ENCODE measurements around the gene TMEM117. TPM values are rescaled to one million over a fixed set of nuclear protein-coding genes. Genes with fewer than 3 reads are reported as not detected.

The TMEM117 gene
- total RNA-seq, 2 experiments from 2014 or later, result 0.95 to 7.1 TPM

DNA sequence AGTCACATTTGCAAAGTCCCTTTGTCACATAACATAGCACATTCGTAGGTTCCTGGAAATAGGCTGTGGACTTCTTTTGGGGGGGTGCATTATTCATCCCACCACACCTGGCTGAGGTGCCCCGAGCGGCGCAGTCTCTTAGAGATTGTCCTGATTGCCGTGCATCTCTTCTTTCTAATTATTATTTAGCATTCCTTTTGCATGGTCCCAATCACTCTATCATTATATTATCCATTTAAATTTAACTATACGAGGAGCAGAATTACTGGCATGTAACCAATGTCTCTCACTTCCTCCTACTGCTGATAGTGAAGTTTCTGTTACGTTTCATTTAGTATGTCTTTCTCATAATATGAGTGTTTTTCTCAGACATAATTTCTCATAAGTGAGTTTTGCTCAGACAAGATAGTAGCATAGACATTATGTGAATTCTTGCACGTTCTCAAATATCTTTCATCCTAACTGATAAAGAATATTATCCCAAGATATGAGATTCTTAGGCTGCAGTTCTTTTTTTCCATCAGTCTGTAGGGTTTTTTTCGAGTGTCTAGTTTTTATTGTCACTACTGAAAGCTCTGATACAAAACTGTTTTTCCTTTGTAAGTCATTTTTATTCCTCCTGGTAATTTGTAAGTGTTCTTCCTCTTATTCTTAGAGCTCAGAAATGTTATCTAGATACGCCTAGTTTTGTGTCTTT, 595.9 kb downstream of the TMEM117 start:
- no peaks in the 10 kb centered on the region for H3K4me1 ChIP-seq (ENCODE audit: insufficient read depth, low read length, poor library complexity, severe bottlenecking)
- H3K4me2 ChIP-seq (ENCODE audit: low read length), result no peak overlapping the region
- intact Hi-C loops (cut with micrococcal nuclease; ENCODE audit: unreplicated experiment), result no loop called here
- CTCF ChIA-PET (ENCODE audit: unreplicated experiment), result no interaction called here
- H4K20me1 ChIP-seq (ENCODE audit: insufficient read depth, low read length), result no peaks in the 10 kb centered on the region
- POLR2A ChIA-PET, result no interaction called here
- no peaks in the 10 kb centered on the region for H3K9me3 ChIP-seq (ENCODE audit: low read length)
- no TSS peak for BruUV-seq (replicated peaks)
- TF ChIP-seq EZH2phosphoT487 (IDR thresholded peaks at IDR 0.05; ENCODE audit: borderline replicate concordance, low read depth, low read length), result no peak
- TF ChIP-seq, protein P1, sequence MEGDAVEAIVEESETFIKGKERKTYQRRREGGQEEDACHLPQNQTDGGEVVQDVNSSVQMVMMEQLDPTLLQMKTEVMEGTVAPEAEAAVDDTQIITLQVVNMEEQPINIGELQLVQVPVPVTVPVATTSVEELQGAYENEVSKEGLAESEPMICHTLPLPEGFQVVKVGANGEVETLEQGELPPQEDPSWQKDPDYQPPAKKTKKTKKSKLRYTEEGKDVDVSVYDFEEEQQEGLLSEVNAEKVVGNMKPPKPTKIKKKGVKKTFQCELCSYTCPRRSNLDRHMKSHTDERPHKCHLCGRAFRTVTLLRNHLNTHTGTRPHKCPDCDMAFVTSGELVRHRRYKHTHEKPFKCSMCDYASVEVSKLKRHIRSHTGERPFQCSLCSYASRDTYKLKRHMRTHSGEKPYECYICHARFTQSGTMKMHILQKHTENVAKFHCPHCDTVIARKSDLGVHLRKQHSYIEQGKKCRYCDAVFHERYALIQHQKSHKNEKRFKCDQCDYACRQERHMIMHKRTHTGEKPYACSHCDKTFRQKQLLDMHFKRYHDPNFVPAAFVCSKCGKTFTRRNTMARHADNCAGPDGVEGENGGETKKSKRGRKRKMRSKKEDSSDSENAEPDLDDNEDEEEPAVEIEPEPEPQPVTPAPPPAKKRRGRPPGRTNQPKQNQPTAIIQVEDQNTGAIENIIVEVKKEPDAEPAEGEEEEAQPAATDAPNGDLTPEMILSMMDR (conservative IDR thresholded peaks at IDR 0.05; ENCODE audit: low read length), result no peak
- H3K9me2 ChIP-seq (ENCODE audit: insufficient read depth, low read length), result no peaks in the 10 kb centered on the region
- no peaks in the 10 kb centered on the region for H3K79me2 ChIP-seq (ENCODE audit: insufficient read depth, low read depth, low read length)
- no peak for DNase-seq (ENCODE audit: low spot score)
- H2AFZ ChIP-seq (ENCODE audit: low read length), result no peak overlapping the region
- no peaks in the 10 kb centered on the region for H3K36me3 ChIP-seq (ENCODE audit: insufficient read depth, low read length)
- no peak overlapping the region for H3K4me3 ChIP-seq (ENCODE audit: low read depth, low read length, poor library complexity, severe bottlenecking)
- H3K27ac ChIP-seq (ENCODE audit: low read depth, low read length, poor library complexity, severe bottlenecking), result no peak overlapping the region

DNA sequence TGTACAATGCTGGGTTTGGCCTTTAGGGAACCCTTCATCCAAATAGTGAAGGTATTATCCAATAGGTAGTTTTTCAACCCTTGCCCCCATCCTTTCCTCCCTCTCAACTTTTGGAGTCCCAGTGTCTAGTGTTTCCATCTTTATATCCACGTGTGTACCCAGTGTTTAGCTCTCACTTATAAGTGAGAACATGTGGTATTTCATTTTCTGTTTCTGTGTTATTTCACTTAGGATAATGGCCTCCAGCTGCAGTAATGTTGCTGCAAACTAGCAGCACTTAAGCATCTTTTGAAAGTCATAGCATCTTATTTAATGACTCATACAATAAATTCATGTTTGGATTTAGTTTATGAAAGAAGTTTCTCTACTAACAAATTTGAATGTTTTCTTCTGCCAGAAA, 597.8 kb downstream of the TMEM117 start:
- Histone ChIP-seq H3K9me2 (ENCODE audit: insufficient read depth, low read length) (no peaks in the 10 kb centered on the region), H4K20me1 (ENCODE audit: insufficient read depth, low read length) (no peaks in the 10 kb centered on the region), H3K9me3 (ENCODE audit: low read length) (no peaks in the 10 kb centered on the region), H2AFZ (ENCODE audit: low read length) (no peak overlapping the region), H3K4me3 (ENCODE audit: low read depth, low read length, poor library complexity, severe bottlenecking) (no peak overlapping the region), H3K27ac (ENCODE audit: low read depth, low read length, poor library complexity, severe bottlenecking) (no peak overlapping the region), H3K79me2 (ENCODE audit: insufficient read depth, low read depth, low read length) (no peaks in the 10 kb centered on the region), H3K4me1 (ENCODE audit: insufficient read depth, low read length, poor library complexity, severe bottlenecking) (no peaks in the 10 kb centered on the region), H3K4me2 (ENCODE audit: low read length) (no peak overlapping the region), H3K36me3 (ENCODE audit: insufficient read depth, low read length) (no peaks in the 10 kb centered on the region)
- BruUV-seq (replicated peaks), result no TSS peak
- intact Hi-C loops (cut with micrococcal nuclease; ENCODE audit: unreplicated experiment), result no loop called here
- POLR2A ChIA-PET, result no interaction called here
- no peak for DNase-seq (ENCODE audit: low spot score)
- CTCF ChIA-PET (ENCODE audit: unreplicated experiment), result no interaction called here
- TF ChIP-seq EZH2phosphoT487 (IDR thresholded peaks at IDR 0.05; ENCODE audit: borderline replicate concordance, low read depth, low read length), result no peak
- TF ChIP-seq, protein P1 (conservative IDR thresholded peaks at IDR 0.05; ENCODE audit: low read length), result no peak

DNA sequence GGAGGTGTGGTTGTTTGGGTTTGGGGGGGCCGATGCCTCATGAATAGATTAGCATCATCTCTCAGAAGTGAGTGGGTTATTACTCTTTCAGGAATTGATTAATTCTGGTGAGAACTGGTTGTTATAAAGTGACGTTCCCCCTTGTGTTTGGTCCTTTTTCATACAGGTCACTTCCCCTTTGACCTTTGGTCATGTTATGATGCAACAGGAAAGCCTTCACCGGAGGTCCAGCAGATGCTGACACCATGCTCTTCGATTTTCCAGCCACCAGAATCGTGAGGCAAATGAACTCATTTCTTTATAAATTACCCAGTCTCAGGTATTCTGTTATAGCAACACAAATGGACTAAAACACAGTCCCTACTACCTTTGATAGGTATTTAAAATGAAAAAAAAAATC, 600.9 kb downstream of the TMEM117 start:
- Histone ChIP-seq H3K79me2 (ENCODE audit: insufficient read depth, low read depth, low read length) (no peaks in the 10 kb centered on the region), H3K4me3 (ENCODE audit: low read depth, low read length, poor library complexity, severe bottlenecking) (no peak overlapping the region), H3K9me2 (ENCODE audit: insufficient read depth, low read length) (no peaks in the 10 kb centered on the region), H4K20me1 (ENCODE audit: insufficient read depth, low read length) (no peaks in the 10 kb centered on the region), H2AFZ (ENCODE audit: low read length) (no peak overlapping the region), H3K27ac (ENCODE audit: low read depth, low read length, poor library complexity, severe bottlenecking) (no peak overlapping the region), H3K36me3 (ENCODE audit: insufficient read depth, low read length) (no peaks in the 10 kb centered on the region), H3K4me2 (ENCODE audit: low read length) (no peak overlapping the region), H3K4me1 (ENCODE audit: insufficient read depth, low read length, poor library complexity, severe bottlenecking) (no peaks in the 10 kb centered on the region), H3K9me3 (ENCODE audit: low read length) (no peaks in the 10 kb centered on the region)
- ChIA-PET CTCF (ENCODE audit: unreplicated experiment) (no interaction called here), POLR2A (no interaction called here)
- DNase-seq (ENCODE audit: low spot score), result no peak
- no TSS peak for BruUV-seq (replicated peaks)
- intact Hi-C loops (cut with micrococcal nuclease; ENCODE audit: unreplicated experiment), result no loop called here
- no peak for TF ChIP-seq EZH2phosphoT487 (IDR thresholded peaks at IDR 0.05; ENCODE audit: borderline replicate concordance, low read depth, low read length)
- TF ChIP-seq, protein P1 (conservative IDR thresholded peaks at IDR 0.05; ENCODE audit: low read length), result no peak

All from OCI-LY7 (cell line).